Parathyroid adenoma (tissue), 2 donors: ENCODE data around the gene IGSF1.
A peak's percentile ranks its signal among the peaks of the same experiment; 100 is the strongest.

Source experiments
- H2AFZ ChIP-seq: fragments of 300-600 bp; sonication (generic); one replicate; pipeline ENCODE4 v1.7.0; 2017; ENCODE audit warnings: antibody characterized with exemption, mild to moderate bottlenecking
- H3K27ac ChIP-seq: fragments of 300-600 bp; sonication (generic); one replicate; pipeline ENCODE4 v1.7.0; 2017
- H3K27me3 ChIP-seq: fragments of 300-600 bp; sonication (generic); one replicate; pipeline ENCODE4 v1.7.0; 2017; ENCODE audit warnings: low read length; ENCODE audit not compliant: control insufficient read depth, insufficient read depth
- H3K36me3 ChIP-seq: fragments of 300-600 bp; sonication (generic); one replicate; pipeline ENCODE4 v1.7.0; 2017; ENCODE audit warnings: low read length; ENCODE audit not compliant: control insufficient read depth, insufficient read depth
- H3K4me1 ChIP-seq: fragments of 300-600 bp; sonication (generic); one replicate; pipeline ENCODE4 v1.7.0; 2017; ENCODE audit warnings: control low read depth
- H3K4me2 ChIP-seq: fragments of 300-600 bp; sonication (generic); one replicate; pipeline ENCODE4 v1.7.0; 2017; ENCODE audit warnings: low read length
- H3K4me3 ChIP-seq: fragments of 300-600 bp; sonication (generic); one replicate; pipeline ENCODE4 v1.7.0; 2017; ENCODE audit warnings: low read depth, low read length
- H3K79me2 ChIP-seq: fragments of 300-600 bp; sonication (generic); one replicate; pipeline ENCODE4 v1.7.0; 2017; ENCODE audit warnings: control low read depth
- H3K9ac ChIP-seq: fragments of 300-600 bp; sonication (generic); one replicate; pipeline ENCODE4 v1.7.0; 2017; ENCODE audit warnings: mild to moderate bottlenecking
- H3K9me3 ChIP-seq: fragments of 300-600 bp; sonication (generic); one replicate; pipeline ENCODE4 v1.7.0; 2017; ENCODE audit warnings: low read length; ENCODE audit not compliant: control insufficient read depth
- TF ChIP-seq, protein P1 (sequence below): fragments of 300-600 bp; sonication (generic); IDR thresholded peaks from one replicate; pipeline ENCODE4 v1.7.0; 2017; ENCODE audit warnings: antibody characterized with exemption, mild to moderate bottlenecking
- donor health status: primary hyperparathyroidism.

IGSF1 gene, protein sequence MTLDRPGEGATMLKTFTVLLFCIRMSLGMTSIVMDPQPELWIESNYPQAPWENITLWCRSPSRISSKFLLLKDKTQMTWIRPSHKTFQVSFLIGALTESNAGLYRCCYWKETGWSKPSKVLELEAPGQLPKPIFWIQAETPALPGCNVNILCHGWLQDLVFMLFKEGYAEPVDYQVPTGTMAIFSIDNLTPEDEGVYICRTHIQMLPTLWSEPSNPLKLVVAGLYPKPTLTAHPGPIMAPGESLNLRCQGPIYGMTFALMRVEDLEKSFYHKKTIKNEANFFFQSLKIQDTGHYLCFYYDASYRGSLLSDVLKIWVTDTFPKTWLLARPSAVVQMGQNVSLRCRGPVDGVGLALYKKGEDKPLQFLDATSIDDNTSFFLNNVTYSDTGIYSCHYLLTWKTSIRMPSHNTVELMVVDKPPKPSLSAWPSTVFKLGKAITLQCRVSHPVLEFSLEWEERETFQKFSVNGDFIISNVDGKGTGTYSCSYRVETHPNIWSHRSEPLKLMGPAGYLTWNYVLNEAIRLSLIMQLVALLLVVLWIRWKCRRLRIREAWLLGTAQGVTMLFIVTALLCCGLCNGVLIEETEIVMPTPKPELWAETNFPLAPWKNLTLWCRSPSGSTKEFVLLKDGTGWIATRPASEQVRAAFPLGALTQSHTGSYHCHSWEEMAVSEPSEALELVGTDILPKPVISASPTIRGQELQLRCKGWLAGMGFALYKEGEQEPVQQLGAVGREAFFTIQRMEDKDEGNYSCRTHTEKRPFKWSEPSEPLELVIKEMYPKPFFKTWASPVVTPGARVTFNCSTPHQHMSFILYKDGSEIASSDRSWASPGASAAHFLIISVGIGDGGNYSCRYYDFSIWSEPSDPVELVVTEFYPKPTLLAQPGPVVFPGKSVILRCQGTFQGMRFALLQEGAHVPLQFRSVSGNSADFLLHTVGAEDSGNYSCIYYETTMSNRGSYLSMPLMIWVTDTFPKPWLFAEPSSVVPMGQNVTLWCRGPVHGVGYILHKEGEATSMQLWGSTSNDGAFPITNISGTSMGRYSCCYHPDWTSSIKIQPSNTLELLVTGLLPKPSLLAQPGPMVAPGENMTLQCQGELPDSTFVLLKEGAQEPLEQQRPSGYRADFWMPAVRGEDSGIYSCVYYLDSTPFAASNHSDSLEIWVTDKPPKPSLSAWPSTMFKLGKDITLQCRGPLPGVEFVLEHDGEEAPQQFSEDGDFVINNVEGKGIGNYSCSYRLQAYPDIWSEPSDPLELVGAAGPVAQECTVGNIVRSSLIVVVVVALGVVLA (N-terminal part only)

DNA sequence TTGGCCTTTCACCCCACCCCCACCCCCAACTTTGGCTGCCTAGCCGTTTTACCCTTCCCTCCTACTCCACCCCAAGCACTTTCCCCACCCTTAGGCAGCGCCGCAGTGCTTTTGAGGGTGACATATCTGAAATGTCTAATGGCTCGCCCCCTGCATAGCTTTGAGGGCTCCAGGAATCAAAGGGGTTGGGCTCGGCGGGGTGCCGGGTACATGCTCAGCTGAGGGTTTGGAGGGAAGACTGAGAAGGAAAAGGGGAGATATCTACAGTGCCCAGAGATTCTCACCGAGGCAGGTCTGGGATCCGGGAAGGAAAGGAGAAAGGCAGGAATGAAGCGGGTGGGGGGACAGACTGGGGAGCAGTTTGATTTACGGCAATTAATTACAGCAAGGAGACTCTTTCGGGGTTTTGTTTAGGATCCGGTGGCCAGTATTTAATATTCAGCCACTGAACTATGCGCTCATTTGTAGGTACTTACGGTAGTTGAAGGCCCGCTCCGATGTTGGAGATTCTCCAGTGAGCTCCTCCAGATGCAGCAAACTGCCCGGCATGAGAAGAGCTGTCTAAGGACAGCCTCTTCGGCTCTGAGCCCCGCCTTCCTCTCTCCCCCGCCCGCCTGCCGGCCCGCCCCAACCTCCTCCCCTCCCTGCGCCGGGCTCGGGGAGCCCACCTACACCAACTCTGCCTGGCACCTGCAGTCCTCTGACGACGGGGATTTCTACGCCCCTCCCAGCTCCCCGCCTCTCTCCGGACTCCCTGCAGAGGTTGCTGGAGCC lies at the start of gene IGSF1:
TSS of gene IGSF1 (minus strand) at position 569 of the 774 bp plus-strand sequence. CDS start 2,632 bp downstream, outside the sequence.
- Histone ChIP-seq H3K4me3 (peak within 1 kb of the TSS; percentile 33), H3K4me1 (no peaks in the 10 kb centered on the region), H2AFZ (peak within 1 kb of the TSS; percentile 76), H3K9ac (no peak within 1 kb of the TSS), H3K27ac (no peak within 1 kb of the TSS), H3K27me3 (no peaks in the 10 kb centered on the region), H3K36me3 (no peaks in the 10 kb centered on the region), H3K4me2 (peak within 1 kb of the TSS; percentile 66), H3K9me3 (no peaks in the 10 kb centered on the region), H3K79me2 (no peaks in the 10 kb centered on the region)
- TF ChIP-seq, protein P1, sequence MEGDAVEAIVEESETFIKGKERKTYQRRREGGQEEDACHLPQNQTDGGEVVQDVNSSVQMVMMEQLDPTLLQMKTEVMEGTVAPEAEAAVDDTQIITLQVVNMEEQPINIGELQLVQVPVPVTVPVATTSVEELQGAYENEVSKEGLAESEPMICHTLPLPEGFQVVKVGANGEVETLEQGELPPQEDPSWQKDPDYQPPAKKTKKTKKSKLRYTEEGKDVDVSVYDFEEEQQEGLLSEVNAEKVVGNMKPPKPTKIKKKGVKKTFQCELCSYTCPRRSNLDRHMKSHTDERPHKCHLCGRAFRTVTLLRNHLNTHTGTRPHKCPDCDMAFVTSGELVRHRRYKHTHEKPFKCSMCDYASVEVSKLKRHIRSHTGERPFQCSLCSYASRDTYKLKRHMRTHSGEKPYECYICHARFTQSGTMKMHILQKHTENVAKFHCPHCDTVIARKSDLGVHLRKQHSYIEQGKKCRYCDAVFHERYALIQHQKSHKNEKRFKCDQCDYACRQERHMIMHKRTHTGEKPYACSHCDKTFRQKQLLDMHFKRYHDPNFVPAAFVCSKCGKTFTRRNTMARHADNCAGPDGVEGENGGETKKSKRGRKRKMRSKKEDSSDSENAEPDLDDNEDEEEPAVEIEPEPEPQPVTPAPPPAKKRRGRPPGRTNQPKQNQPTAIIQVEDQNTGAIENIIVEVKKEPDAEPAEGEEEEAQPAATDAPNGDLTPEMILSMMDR = no peak

DNA sequence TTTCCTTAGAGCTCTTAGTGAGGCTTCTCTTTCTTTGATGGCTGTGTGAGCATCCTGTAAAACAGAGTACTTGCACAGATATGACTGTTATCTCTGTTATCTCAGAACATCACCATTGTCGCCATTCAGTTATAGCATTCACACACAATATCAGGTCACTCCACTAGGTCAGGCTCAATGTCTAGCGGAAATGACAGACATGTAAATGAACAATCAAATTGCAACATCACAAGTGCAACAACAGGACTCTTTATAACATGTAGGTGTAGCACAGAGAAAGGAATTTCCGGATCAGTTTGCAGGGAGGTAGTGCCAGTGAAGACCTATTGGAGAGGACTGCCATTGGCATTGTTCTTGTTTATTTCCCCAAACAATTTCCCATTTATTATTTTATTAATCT lies 43.2 kb upstream of the IGSF1 start:
- no peak overlapping the region for H3K27ac ChIP-seq
- no peaks in the 10 kb centered on the region for H3K79me2 ChIP-seq
- TF ChIP-seq, protein P1 = no peak
- H3K9ac ChIP-seq = no peak overlapping the region
- H3K27me3 ChIP-seq = no peaks in the 10 kb centered on the region
- H3K9me3 ChIP-seq = no peaks in the 10 kb centered on the region
- no peak overlapping the region for H2AFZ ChIP-seq
- no peak overlapping the region for H3K4me2 ChIP-seq
- H3K36me3 ChIP-seq = no peaks in the 10 kb centered on the region
- H3K4me3 ChIP-seq = no peak overlapping the region
- H3K4me1 ChIP-seq = no peaks in the 10 kb centered on the region

DNA sequence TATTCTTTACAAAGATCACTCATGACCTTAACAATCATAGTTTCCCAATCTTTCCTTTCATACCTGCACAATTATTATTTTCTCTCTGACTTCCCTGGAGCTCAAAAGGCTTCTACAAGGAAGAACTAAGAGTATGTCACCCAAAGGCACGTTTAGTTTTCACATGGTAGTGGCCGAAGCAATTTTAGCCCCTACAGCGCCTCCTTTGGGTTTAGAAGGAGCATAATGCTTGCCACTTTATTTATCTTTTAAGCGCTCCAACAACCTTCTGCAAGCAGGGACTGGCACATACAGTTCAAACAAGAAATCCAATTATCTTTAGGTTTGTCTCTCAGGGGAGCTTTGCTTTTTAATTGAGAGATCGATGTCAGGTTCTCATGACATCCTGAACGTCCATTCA lies 42.0 kb upstream of the IGSF1 start:
- H2AFZ ChIP-seq = no peak overlapping the region
- H3K4me1 ChIP-seq = no peaks in the 10 kb centered on the region
- no peak overlapping the region for H3K9ac ChIP-seq
- no peak overlapping the region for H3K4me2 ChIP-seq
- H3K27ac ChIP-seq = no peak overlapping the region
- no peaks in the 10 kb centered on the region for H3K27me3 ChIP-seq
- no peak overlapping the region for H3K4me3 ChIP-seq
- no peaks in the 10 kb centered on the region for H3K9me3 ChIP-seq
- no peaks in the 10 kb centered on the region for H3K79me2 ChIP-seq
- TF ChIP-seq, protein P1 = no peak
- H3K36me3 ChIP-seq = no peaks in the 10 kb centered on the region

DNA sequence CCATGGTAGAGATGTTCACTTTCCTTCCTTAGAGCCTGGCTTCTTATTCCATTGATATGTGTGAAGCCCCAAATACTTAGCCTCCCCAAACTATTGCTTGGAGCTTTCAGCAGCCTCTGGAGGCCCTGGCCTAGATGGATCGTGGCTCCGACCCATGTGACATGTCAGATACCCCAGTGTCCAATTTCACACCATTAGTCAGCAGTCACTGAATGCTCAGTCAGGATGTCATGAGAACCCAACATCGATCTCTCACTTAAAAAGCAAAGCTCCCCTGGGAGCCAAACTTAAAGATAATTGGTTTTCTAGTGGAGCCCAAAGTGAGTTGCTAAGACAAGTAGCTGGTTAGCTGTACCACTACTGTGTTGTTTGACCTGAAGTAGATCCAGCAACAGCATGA lies 41.6 kb upstream of the IGSF1 start:
- no peaks in the 10 kb centered on the region for H3K27me3 ChIP-seq
- H3K4me1 ChIP-seq = no peaks in the 10 kb centered on the region
- TF ChIP-seq, protein P1 = no peak
- no peak overlapping the region for H3K9ac ChIP-seq
- H3K79me2 ChIP-seq = no peaks in the 10 kb centered on the region
- no peak overlapping the region for H3K4me3 ChIP-seq
- H3K36me3 ChIP-seq = no peaks in the 10 kb centered on the region
- H2AFZ ChIP-seq = no peak overlapping the region
- no peak overlapping the region for H3K4me2 ChIP-seq
- H3K9me3 ChIP-seq = no peaks in the 10 kb centered on the region
- no peak overlapping the region for H3K27ac ChIP-seq
